NB4 (cell line): ENCODE data around the gene TMTC3.

Source experiments
- MYC ChIP-seq: IDR thresholded peaks from 2 replicates; pipeline ENCODE4 v1.6.1; 2011; ENCODE audit warnings: low read depth, low read length
- POLR2A ChIP-seq: IDR thresholded peaks from 2 replicates; pipeline ENCODE4 v1.6.1; 2011; ENCODE audit warnings: mild to moderate bottlenecking; ENCODE audit not compliant: insufficient read length; ENCODE audit errors: extremely low read depth
- TF ChIP-seq, protein P1 (sequence below): IDR thresholded peaks from one replicate; pipeline ENCODE4 v1.5.1; 2012; ENCODE audit warnings: low read depth, low read length
- TF ChIP-seq, protein P2 (sequence below): IDR thresholded peaks from 2 replicates; pipeline ENCODE4 v1.6.1; 2011; ENCODE audit warnings: low read depth, low read length

DNA sequence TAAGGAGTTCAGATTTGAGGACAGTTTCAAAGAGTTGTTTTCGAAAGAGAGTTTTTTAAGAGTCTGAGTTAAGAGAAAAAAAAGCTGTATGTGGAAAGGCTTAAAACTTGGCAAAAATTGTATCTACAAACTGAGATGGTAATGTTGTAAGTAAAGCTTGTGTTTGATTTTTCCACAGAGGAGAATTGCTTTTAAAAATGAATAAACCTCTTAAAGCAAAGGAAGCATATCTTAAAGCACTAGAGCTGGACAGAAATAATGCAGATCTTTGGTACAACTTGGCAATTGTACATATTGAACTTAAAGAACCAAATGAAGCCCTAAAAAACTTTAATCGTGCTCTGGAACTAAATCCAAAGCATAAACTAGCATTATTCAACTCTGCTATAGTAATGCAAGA is 50.3 kb downstream of the TMTC3 start:
- TF ChIP-seq, protein P1, sequence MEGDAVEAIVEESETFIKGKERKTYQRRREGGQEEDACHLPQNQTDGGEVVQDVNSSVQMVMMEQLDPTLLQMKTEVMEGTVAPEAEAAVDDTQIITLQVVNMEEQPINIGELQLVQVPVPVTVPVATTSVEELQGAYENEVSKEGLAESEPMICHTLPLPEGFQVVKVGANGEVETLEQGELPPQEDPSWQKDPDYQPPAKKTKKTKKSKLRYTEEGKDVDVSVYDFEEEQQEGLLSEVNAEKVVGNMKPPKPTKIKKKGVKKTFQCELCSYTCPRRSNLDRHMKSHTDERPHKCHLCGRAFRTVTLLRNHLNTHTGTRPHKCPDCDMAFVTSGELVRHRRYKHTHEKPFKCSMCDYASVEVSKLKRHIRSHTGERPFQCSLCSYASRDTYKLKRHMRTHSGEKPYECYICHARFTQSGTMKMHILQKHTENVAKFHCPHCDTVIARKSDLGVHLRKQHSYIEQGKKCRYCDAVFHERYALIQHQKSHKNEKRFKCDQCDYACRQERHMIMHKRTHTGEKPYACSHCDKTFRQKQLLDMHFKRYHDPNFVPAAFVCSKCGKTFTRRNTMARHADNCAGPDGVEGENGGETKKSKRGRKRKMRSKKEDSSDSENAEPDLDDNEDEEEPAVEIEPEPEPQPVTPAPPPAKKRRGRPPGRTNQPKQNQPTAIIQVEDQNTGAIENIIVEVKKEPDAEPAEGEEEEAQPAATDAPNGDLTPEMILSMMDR, result no peak
- TF ChIP-seq POLR2A, result no peak
- no peak for TF ChIP-seq MYC
- TF ChIP-seq, protein P2, sequence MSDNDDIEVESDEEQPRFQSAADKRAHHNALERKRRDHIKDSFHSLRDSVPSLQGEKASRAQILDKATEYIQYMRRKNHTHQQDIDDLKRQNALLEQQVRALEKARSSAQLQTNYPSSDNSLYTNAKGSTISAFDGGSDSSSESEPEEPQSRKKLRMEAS, result no peak
